Lower lobe of right lung (tissue), 2 donors: ENCODE measurements around the gene SP4. TPM values are rescaled to one million over a fixed set of nuclear protein-coding genes. Genes with fewer than 3 reads are reported as not detected.

Source experiments
- ATAC-seq, 2 donors: fragments of 200-7000 bp; cut with Tn5 transposase; one replicate each; pipeline ENCODE4 v1.9.1; 2020 to 2022; ENCODE audit warnings: mild to moderate bottlenecking in 2 of 2, moderate library complexity in 2 of 2
- DNase-seq: peaks from one replicate; pipeline ENCODE4 v3.0.0-alpha.2; 2020
- H3K27ac ChIP-seq: fragments of 200-600 bp; one replicate; pipeline ENCODE4 v1.8.0; 2022
- H3K27me3 ChIP-seq: fragments of 200-600 bp; one replicate; pipeline ENCODE4 v1.8.0; 2022; ENCODE audit warnings: low read depth
- H3K36me3 ChIP-seq: fragments of 200-600 bp; one replicate; pipeline ENCODE4 v1.8.0; 2022; ENCODE audit warnings: mild to moderate bottlenecking
- H3K4me1 ChIP-seq: fragments of 200-600 bp; one replicate; pipeline ENCODE4 v1.8.0; 2022
- H3K4me3 ChIP-seq: fragments of 200-600 bp; one replicate; pipeline ENCODE4 v1.8.0; 2022; ENCODE audit warnings: mild to moderate bottlenecking
- H3K9me3 ChIP-seq: fragments of 200-600 bp; one replicate; pipeline ENCODE4 v1.8.0; 2022
- intact Hi-C: fragments of 100-400 bp; cut with DNase I; formaldehyde crosslinking; loops from one replicate; pipeline ENCODE4 v1.11.0; 2022
- total RNA-seq: library from RNA; stranded (reverse); fragmentation: NEBNext Ultra II Directional; extraction: Animal tissue kit (Norgen Biotek cat#: 25700); gene quantifications from one replicate; pipeline ENCODE4 v1.2.1, GENCODE V29; 2021
- TF ChIP-seq, protein P1 (sequence below): fragments of 200-600 bp; IDR thresholded peaks from one replicate; pipeline ENCODE4 v1.8.0; 2022; ENCODE audit warnings: antibody characterized with exemption, mild to moderate bottlenecking
- donor health status: DM: no; HTN: yes; CAD: no; lungs with severe emphysema.

SP4 gene
- total RNA-seq, 1 donor from 2014 or later, result 9.7 TPM

DNA sequence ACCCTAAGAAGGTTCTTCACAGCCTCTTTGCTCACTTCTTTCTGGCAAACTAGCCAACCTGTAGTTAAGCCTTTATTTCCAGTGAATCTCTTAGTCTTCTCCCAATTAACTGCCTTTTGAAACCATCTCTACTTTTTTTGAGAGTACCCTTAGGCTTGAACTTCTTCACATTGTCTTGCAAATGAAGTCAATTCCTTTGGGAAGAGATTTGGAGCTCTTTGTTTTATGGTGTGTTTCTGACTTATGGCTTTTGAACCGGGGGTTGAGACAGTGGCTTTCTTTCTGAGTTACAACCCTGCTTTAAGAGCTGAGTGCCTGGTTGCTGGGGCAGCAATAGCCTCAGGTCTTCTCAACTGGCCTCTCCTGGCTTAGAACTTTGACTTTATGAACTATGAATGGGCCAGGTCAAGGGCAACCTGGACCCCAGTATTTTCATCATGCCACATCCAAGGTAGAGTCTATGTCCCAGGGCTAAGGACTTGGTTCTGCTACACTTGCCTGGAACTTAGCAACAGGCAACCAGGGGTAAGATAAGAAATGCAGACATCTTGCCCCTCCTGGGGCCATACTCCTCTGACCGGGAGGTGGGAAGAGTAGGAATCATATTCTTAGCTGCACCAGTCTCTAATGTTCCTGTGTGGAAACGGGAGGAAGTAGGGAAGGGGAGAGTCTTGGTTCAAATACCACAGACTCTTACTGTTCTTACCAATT, 53.0 kb downstream of the SP4 start:
- H3K27ac ChIP-seq, result no peak overlapping the region
- no peak for ATAC-seq
- H3K9me3 ChIP-seq, result no peaks in the 10 kb centered on the region
- TF ChIP-seq, protein P1, sequence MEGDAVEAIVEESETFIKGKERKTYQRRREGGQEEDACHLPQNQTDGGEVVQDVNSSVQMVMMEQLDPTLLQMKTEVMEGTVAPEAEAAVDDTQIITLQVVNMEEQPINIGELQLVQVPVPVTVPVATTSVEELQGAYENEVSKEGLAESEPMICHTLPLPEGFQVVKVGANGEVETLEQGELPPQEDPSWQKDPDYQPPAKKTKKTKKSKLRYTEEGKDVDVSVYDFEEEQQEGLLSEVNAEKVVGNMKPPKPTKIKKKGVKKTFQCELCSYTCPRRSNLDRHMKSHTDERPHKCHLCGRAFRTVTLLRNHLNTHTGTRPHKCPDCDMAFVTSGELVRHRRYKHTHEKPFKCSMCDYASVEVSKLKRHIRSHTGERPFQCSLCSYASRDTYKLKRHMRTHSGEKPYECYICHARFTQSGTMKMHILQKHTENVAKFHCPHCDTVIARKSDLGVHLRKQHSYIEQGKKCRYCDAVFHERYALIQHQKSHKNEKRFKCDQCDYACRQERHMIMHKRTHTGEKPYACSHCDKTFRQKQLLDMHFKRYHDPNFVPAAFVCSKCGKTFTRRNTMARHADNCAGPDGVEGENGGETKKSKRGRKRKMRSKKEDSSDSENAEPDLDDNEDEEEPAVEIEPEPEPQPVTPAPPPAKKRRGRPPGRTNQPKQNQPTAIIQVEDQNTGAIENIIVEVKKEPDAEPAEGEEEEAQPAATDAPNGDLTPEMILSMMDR, result no peak
- peaks cover 22% of the 10 kb centered on the region for H3K36me3 ChIP-seq
- H3K4me1 ChIP-seq, result no peaks in the 10 kb centered on the region
- no peaks in the 10 kb centered on the region for H3K27me3 ChIP-seq
- intact Hi-C loops, result no loop called here
- no peak for DNase-seq
- no peak overlapping the region for H3K4me3 ChIP-seq

GRCh38 chr7:21486511-21486910, 58.6 kb downstream of the SP4 start:
- Histone ChIP-seq H3K4me3 (no peak overlapping the region), H3K36me3 (peaks cover 7% of the 10 kb centered on the region), H3K27ac (no peak overlapping the region), H3K9me3 (no peaks in the 10 kb centered on the region), H3K4me1 (no peaks in the 10 kb centered on the region), H3K27me3 (no peaks in the 10 kb centered on the region)
- DNase-seq, result no peak
- TF ChIP-seq, protein P1, result no peak
- intact Hi-C loops, result no loop called here
- no peak for ATAC-seq

- no peak for DNase-seq
- intact Hi-C loops, result no loop called here
- no peaks in the 10 kb centered on the region for H3K36me3 ChIP-seq
Measured at GRCh38 chr7:21495731-21496130, 67.8 kb downstream of the SP4 start.

DNA sequence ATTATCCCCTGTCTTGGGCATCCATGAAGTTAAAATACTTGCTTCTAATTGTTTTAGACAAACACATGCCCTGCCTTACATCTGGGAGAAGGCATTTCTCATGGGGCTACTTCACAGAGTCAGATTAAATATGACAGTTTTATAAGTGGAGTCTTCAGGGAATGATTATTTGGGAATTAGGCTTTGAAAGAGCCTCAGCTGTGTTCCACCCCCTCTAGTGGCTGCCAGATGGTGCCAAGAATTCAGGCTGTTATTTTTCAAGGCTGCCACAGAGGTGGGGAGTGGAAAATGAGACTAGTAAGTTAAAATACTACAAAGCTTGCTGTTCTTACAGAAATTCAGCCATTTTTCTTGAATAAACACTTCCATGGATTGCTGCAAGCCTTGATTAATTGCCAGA, 69.2 kb downstream of the SP4 start:
- Histone ChIP-seq H3K27ac (no peak overlapping the region), H3K4me3 (no peak overlapping the region), H3K27me3 (no peaks in the 10 kb centered on the region), H3K9me3 (peaks cover 27% of the 10 kb centered on the region), H3K4me1 (no peaks in the 10 kb centered on the region), H3K36me3 (no peaks in the 10 kb centered on the region)
- no peak for DNase-seq
- no peak for ATAC-seq
- intact Hi-C loops, result no loop called here
- TF ChIP-seq, protein P1, result peak; percentile 10

More at GRCh38 chr7:21495731-21496130, 67.8 kb downstream of the SP4 start:
- Histone ChIP-seq H3K27me3 (no peaks in the 10 kb centered on the region), H3K27ac (no peak overlapping the region), H3K4me1 (no peaks in the 10 kb centered on the region), H3K4me3 (no peak overlapping the region), H3K9me3 (peaks cover 27% of the 10 kb centered on the region)
- ATAC-seq, result no peak
- TF ChIP-seq, protein P1, result no peak

GRCh38 chr7:21500117-21500832, 72.4 kb downstream of the SP4 start:
- TF ChIP-seq, protein P1, result no peak
- no peaks in the 10 kb centered on the region for H3K36me3 ChIP-seq
- H3K27me3 ChIP-seq, result no peaks in the 10 kb centered on the region
- no peaks in the 10 kb centered on the region for H3K4me1 ChIP-seq
- H3K27ac ChIP-seq, result no peak overlapping the region
- DNase-seq (no peak), ATAC-seq (no peak)
- intact Hi-C loops, result no loop called here
- H3K4me3 ChIP-seq, result no peak overlapping the region
- H3K9me3 ChIP-seq, result peaks cover 12% of the 10 kb centered on the region
